ENCODE measurements around the gene HPCAL1. TPM values are rescaled to one million over a fixed set of nuclear protein-coding genes. Genes with fewer than 3 reads are reported as not detected.

HPCAL1 gene
- 27.1 and 35.9 TPM in 2 replicates for total RNA-seq

GRCh38 chr2:10302479-10303180 is at the start of gene HPCAL1:
TSS of gene HPCAL1 (plus strand) at chr2:10302904. CDS start at chr2:10419758, 116,854 bp downstream.

GRCh38 chr2:10447895-10448575 is 145.3 kb downstream of the HPCAL1 start, which contains the start of gene ODC1:
TSS of gene ODC1 (minus strand) at chr2:10448327. CDS start at chr2:10445032, 3,295 bp downstream.

Other genes with a start within 250 kb of the HPCAL1 start
- 0.58 and 1.7 TPM in 2 replicates for gene CYS1, start 222.5 kb upstream of the HPCAL1 start, total RNA-seq
- 3.7 and 85.5 TPM in 2 replicates for gene RRM2, start 180.2 kb upstream of the HPCAL1 start, total RNA-seq
- 133 and 403 TPM in 2 replicates for gene ODC1, start 145.4 kb downstream of the HPCAL1 start, total RNA-seq

All from regular cardiac myocyte (primary cell).